Renal cortex interstitium (tissue), 3 donors: Measurements from ENCODE around the gene NKX1-2. TPM values are rescaled to one million over a fixed set of nuclear protein-coding genes. Genes with fewer than 3 reads are reported as not detected.

Source experiments
- polyA plus RNA-seq, 3 donors: library from polyadenylated mRNA; unstranded; fragments of 120-200 nt; gene quantifications; one replicate each; pipeline ENCODE4 v1.2.1, GENCODE V29; 2013; ENCODE audit not compliant: insufficient read length in 3 of 3

The NKX1-2 gene
- polyA plus RNA-seq, 3 donors, result not detected

Other genes starting within 250 kb of the NKX1-2 start
- 10 to 100 TPM; 78.1 to 88.0 (median 86.1) TPM for gene OAT, start 31.1 kb downstream of the NKX1-2 start, polyA plus RNA-seq
- 10 to 100 TPM; 16.5 to 24.8 (median 22.0) TPM for gene LHPP, start 11.8 kb upstream of the NKX1-2 start, polyA plus RNA-seq